ENCODE results near the gene PLCG2.

Gene PLCG2

DNA sequence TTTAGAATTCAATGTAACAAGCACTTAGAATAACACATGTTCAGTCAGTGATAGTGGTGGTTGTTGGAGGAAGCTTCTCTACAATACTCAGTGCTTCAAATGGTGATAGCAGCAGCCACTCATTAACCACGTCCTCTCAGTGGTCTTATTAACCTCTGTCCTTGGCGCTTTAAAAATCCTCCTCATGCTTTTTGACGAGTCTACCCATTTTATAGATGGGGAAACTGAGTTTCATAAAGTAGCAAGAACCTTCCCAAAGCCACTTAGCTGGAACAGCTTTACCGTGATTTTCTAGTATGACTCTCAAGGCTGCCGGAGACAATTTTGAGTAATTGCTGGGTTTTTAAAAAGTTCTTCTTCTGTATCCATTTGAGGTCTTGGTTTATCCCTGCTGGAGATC is 47.4 kb downstream of the PLCG2 start:
- Histone ChIP-seq H3K9ac (ENCODE audit: low read depth, low read length) (no peak overlapping the region), H2AFZ (ENCODE audit: low read depth, low read length) (no peak overlapping the region), H3K9me3 (ENCODE audit: insufficient read depth, low read length, severe bottlenecking) (no peaks in the 10 kb centered on the region), H3K36me3 (ENCODE audit: insufficient read depth, low read length) (no peaks in the 10 kb centered on the region), H3K27ac (ENCODE audit: low read length) (no peak overlapping the region), H3K4me2 (ENCODE audit: insufficient read depth, low read length) (no peak overlapping the region), H4K20me1 (ENCODE audit: insufficient read depth, low read length) (no peaks in the 10 kb centered on the region), H3K27me3 (ENCODE audit: insufficient read depth, low read length, poor library complexity) (peaks cover 21% of the 10 kb centered on the region), H3K79me2 (ENCODE audit: insufficient read depth, low read length) (no peaks in the 10 kb centered on the region), H3K4me1 (ENCODE audit: insufficient read depth, low read length) (peaks cover 3% of the 10 kb centered on the region), H3K4me3 (ENCODE audit: low read depth in 1 of 2, low read length in 2 of 2) (no peak overlapping the region)
- TF ChIP-seq EZH2 (IDR thresholded peaks at IDR 0.05; ENCODE audit: borderline replicate concordance, low read depth, low read length, severe bottlenecking) = no peak
- TF ChIP-seq, protein P1, sequence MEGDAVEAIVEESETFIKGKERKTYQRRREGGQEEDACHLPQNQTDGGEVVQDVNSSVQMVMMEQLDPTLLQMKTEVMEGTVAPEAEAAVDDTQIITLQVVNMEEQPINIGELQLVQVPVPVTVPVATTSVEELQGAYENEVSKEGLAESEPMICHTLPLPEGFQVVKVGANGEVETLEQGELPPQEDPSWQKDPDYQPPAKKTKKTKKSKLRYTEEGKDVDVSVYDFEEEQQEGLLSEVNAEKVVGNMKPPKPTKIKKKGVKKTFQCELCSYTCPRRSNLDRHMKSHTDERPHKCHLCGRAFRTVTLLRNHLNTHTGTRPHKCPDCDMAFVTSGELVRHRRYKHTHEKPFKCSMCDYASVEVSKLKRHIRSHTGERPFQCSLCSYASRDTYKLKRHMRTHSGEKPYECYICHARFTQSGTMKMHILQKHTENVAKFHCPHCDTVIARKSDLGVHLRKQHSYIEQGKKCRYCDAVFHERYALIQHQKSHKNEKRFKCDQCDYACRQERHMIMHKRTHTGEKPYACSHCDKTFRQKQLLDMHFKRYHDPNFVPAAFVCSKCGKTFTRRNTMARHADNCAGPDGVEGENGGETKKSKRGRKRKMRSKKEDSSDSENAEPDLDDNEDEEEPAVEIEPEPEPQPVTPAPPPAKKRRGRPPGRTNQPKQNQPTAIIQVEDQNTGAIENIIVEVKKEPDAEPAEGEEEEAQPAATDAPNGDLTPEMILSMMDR (IDR thresholded peaks at IDR 0.05; ENCODE audit: borderline replicate concordance, extremely low read depth, low read length, poor library complexity, severe bottlenecking) = no peak
- no peak for ATAC-seq (ENCODE audit: insufficient read depth, low read depth)
- DNase-seq = no peak

DNA sequence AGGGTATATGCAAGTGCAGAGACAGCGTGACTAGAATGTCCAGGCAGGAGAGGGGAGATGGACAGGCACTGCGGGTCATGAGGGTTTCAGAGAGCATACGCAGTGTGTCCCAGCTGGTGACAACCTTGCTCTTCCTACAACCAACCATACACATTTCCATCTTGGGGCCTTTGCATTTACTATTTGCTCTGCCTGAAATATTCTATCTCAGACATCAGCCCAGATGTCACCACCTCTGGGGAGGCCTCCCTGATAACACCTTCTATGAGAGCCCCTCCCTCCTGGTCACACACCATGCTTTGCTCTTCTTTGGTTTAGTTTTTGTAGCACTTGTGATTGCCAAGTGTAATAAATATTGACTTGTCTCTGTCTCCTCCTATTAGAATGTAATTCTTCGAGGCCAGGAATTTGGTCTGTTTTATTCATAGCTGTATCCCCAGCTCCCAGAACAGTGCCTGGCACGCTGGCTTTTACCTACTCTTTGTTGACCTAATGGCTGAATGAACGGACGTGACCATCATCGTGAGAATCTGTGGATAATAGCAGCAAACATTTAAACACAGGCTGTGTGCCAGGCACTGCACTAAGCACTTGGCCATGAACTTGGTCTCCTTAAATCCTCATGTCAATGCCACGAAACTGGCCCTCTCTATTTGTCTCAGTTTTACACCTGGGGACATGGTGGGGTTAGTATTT is 51.9 kb downstream of the PLCG2 start:
- H3K36me3 ChIP-seq (ENCODE audit: insufficient read depth, low read length) = no peaks in the 10 kb centered on the region
- peaks cover 10% of the 10 kb centered on the region for H3K4me1 ChIP-seq (ENCODE audit: insufficient read depth, low read length)
- no peak overlapping the region for H3K27ac ChIP-seq (ENCODE audit: low read length)
- DNase-seq = no peak
- no peaks in the 10 kb centered on the region for H4K20me1 ChIP-seq (ENCODE audit: insufficient read depth, low read length)
- no peaks in the 10 kb centered on the region for H3K79me2 ChIP-seq (ENCODE audit: insufficient read depth, low read length)
- no peak overlapping the region for H3K9ac ChIP-seq (ENCODE audit: low read depth, low read length)
- H2AFZ ChIP-seq (ENCODE audit: low read depth, low read length) = no peak overlapping the region
- no peak overlapping the region for H3K4me2 ChIP-seq (ENCODE audit: insufficient read depth, low read length)
- no peak for TF ChIP-seq EZH2 (IDR thresholded peaks at IDR 0.05; ENCODE audit: borderline replicate concordance, low read depth, low read length, severe bottlenecking)
- peaks cover 30% of the 10 kb centered on the region for H3K27me3 ChIP-seq (ENCODE audit: insufficient read depth, low read length, poor library complexity)
- no peaks in the 10 kb centered on the region for H3K9me3 ChIP-seq (ENCODE audit: insufficient read depth, low read length, severe bottlenecking)
- no peak overlapping the region for H3K4me3 ChIP-seq (ENCODE audit: low read depth in 1 of 2, low read length in 2 of 2)
- no peak for ATAC-seq (ENCODE audit: insufficient read depth, low read depth)

DNA sequence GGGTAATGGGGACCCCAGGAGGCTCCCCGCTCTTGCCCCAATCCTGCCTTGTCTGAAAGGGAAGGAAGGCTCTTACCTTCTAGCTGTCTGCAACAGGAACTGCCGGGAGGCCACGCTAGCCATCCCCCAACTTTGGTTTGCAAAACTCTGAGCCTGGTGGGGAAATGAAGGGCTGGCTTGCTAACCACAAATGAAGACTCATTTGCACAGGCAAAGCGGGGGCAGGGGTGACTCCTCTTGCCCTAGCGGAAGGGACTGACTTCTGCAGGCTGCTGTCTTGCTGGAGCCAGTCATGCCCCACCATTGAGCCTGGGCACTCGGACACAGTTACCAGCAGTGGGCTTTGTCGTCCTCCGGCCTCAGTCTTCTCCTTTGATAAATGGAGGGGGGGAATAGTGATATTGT is 52.6 kb downstream of the PLCG2 start:
- Histone ChIP-seq H3K27me3 (ENCODE audit: insufficient read depth, low read length, poor library complexity) (peaks cover 27% of the 10 kb centered on the region), H3K79me2 (ENCODE audit: insufficient read depth, low read length) (no peaks in the 10 kb centered on the region), H3K36me3 (ENCODE audit: insufficient read depth, low read length) (no peaks in the 10 kb centered on the region), H3K27ac (ENCODE audit: low read length) (no peak overlapping the region), H3K9me3 (ENCODE audit: insufficient read depth, low read length, severe bottlenecking) (no peaks in the 10 kb centered on the region), H2AFZ (ENCODE audit: low read depth, low read length) (0 out of 2 replicates have a peak overlapping the region, but pooled peaks have one; percentile 39), H3K4me1 (ENCODE audit: insufficient read depth, low read length) (peaks cover 10% of the 10 kb centered on the region), H3K9ac (ENCODE audit: low read depth, low read length) (no peak overlapping the region), H3K4me2 (ENCODE audit: insufficient read depth, low read length) (no peak overlapping the region), H4K20me1 (ENCODE audit: insufficient read depth, low read length) (no peaks in the 10 kb centered on the region), H3K4me3 (ENCODE audit: low read depth in 1 of 2, low read length in 2 of 2) (no peak overlapping the region)
- ATAC-seq (ENCODE audit: insufficient read depth, low read depth) = peak; percentile 97
- TF ChIP-seq EZH2 (IDR thresholded peaks at IDR 0.05; ENCODE audit: borderline replicate concordance, low read depth, low read length, severe bottlenecking) = no peak
- TF ChIP-seq, protein P1 (IDR thresholded peaks at IDR 0.05; ENCODE audit: borderline replicate concordance, extremely low read depth, low read length, poor library complexity, severe bottlenecking) = peak; percentile 15
- DNase-seq = peak; percentile 76

DNA sequence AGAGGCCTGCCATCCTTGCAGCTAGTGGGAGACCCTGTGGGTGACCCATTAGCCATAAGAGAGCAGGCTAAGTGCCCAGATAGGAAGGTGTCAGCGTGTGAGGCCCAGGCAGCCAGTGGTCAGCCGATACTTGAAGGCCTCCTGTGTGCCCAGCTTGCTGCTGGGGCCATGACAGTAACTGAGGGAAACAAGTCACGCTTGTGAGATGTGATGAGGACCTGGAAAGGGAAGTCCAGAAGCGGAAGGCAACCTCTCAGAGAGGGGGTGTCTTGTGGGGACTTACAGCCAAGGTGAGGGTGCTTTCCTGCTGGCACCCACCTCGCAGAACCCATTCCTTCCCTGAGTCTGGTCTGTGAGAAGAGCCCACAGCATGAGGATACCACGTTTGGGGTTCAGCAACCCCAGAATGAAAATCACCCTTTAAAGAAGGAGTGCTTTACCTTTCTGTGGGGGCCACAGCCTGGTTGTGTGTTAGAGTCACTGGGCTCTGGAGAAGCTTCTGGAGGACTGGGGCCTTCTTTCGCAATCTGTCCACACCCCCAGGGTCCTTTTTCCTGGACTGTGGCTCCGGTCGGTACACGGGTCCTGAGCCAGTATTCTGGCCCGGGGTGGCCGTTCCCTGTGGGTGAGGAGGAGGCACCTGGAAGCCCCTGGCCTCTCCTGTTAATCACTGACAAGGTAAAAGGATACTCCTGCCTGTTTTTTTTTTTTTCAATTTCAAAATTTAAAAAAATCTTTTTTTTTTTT is 53.9 kb downstream of the PLCG2 start:
- Histone ChIP-seq H2AFZ (ENCODE audit: low read depth, low read length) (no peak overlapping the region; the same call in 1 of the 2 replicates), H3K36me3 (ENCODE audit: insufficient read depth, low read length) (no peaks in the 10 kb centered on the region), H3K27ac (ENCODE audit: low read length) (no peak overlapping the region), H3K4me2 (ENCODE audit: insufficient read depth, low read length) (no peak overlapping the region), H4K20me1 (ENCODE audit: insufficient read depth, low read length) (no peaks in the 10 kb centered on the region), H3K27me3 (ENCODE audit: insufficient read depth, low read length, poor library complexity) (peaks cover 27% of the 10 kb centered on the region), H3K9ac (ENCODE audit: low read depth, low read length) (no peak overlapping the region), H3K4me1 (ENCODE audit: insufficient read depth, low read length) (peaks cover 10% of the 10 kb centered on the region), H3K9me3 (ENCODE audit: insufficient read depth, low read length, severe bottlenecking) (no peaks in the 10 kb centered on the region), H3K4me3 (ENCODE audit: low read depth in 1 of 2, low read length in 2 of 2) (no peak overlapping the region), H3K79me2 (ENCODE audit: insufficient read depth, low read length) (no peaks in the 10 kb centered on the region)
- DNase-seq = no peak
- no peak for TF ChIP-seq EZH2 (IDR thresholded peaks at IDR 0.05; ENCODE audit: borderline replicate concordance, low read depth, low read length, severe bottlenecking)
- TF ChIP-seq, protein P1 (IDR thresholded peaks at IDR 0.05; ENCODE audit: borderline replicate concordance, extremely low read depth, low read length, poor library complexity, severe bottlenecking) = no peak
- ATAC-seq (ENCODE audit: insufficient read depth, low read depth) = no peak

All from DND-41 (cell line).